ENCODE measurements around the gene NRIP1. TPM values are rescaled to one million over a fixed set of nuclear protein-coding genes. Genes with fewer than 3 reads are reported as not detected.

NRIP1 gene
- total and polyA plus RNA-seq, 9 of the 15 experiments (the other 6 are each of a cell fraction or from before 2014, with no cell fraction given): 4.3 to 42.8 (median 19.6) TPM

DNA sequence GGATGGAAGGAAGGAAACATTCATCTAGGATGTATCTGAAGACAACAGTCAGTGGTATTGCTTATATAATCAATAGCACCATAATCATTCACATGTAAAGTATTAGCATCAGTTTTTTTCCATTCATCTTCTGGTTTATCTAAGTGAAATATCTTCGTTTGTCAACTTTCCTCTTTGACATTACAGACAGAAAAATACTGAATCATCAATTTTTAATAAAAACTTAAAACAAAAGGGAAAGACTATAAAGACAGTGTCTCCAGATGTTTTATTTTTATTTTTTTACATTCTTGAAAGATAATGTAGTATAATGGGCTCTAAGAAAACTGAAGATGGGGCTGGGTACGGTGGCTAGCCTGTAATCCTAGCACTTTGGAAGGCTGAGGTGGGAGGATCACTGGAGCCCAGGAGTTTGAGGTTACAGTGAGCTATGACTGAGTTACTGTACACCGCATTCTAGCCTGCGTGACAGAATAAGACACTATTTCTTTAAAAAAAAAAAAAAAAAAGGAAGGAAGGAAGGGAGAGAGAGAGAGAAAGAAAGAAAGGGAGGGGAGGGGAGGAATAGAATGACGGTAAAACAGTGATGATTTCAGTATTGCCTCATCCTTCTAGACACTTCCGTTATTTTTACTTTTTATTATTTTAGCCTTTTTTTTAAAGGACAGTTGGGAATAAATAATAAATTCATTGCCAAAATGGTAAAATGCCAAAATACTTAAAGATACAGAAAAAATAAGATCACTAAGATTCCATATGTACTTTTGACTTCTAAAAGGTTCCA lies 89.5 kb downstream of the NRIP1 start (continued):
- TF ChIP-seq, protein P1, sequence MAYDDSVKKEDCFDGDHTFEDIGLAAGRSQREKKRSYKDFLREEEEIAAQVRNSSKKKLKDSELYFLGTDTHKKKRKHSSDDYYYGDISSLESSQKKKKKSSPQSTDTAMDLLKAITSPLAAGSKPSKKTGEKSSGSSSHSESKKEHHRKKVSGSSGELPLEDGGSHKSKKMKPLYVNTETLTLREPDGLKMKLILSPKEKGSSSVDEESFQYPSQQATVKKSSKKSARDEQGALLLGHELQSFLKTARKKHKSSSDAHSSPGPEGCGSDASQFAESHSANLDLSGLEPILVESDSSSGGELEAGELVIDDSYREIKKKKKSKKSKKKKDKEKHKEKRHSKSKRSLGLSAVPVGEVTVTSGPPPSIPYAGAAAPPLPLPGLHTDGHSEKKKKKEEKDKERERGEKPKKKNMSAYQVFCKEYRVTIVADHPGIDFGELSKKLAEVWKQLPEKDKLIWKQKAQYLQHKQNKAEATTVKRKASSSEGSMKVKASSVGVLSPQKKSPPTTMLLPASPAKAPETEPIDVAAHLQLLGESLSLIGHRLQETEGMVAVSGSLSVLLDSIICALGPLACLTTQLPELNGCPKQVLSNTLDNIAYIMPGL (CRISPR knock-in tag; IDR thresholded peaks at IDR 0.05): no peak
- TF ChIP-seq MAFK (IDR thresholded peaks at IDR 0.05; ENCODE audit: low read length) (peak; percentile 59; the same call in 1 of the 2 replicates), SMARCA4 (IDR thresholded peaks at IDR 0.05) (no peak), ZNF668 (CRISPR knock-in tag; IDR thresholded peaks at IDR 0.05) (no peak)
- TF ChIP-seq, protein P2, sequence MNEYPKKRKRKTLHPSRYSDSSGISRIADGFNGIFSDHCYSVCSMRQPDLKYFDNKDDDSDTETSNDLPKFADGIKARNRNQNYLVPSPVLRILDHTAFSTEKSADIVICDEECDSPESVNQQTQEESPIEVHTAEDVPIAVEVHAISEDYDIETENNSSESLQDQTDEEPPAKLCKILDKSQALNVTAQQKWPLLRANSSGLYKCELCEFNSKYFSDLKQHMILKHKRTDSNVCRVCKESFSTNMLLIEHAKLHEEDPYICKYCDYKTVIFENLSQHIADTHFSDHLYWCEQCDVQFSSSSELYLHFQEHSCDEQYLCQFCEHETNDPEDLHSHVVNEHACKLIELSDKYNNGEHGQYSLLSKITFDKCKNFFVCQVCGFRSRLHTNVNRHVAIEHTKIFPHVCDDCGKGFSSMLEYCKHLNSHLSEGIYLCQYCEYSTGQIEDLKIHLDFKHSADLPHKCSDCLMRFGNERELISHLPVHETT (CRISPR knock-in tag; conservative IDR thresholded peaks at IDR 0.05 in 1 of 2, IDR thresholded peaks at IDR 0.05 in 1 of 2): no peak

DNA sequence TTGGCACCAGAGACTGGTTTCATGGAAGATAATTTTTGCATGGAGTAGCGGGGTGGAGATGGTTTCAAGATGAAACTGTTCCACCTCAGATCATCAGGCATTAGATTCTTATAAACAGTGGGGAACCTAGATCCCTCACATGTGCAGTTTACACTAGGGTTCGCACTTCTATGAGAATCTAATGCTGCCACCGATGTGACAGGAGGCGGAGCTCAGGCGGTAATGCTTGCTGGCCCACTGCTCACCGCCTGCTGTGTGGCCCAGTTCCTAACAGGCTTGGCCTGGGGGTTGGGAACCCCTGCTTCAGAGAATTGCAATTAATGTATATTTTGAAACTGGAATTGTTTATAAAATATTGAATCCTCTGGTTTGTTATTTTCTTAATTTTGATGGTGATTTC lies 92.1 kb downstream of the NRIP1 start:
- ChIA-PET CTCF (ENCODE audit: low intra/inter-chr PET ratio) (no interaction called here), POLR2A (interaction anchor here (1.2 kb wide), 1 partner anchor 14 kb away, joined by 3 read pairs; no protein-coding TSS in a partner anchor)
- H3K27ac ChIP-seq (ENCODE audit: extremely low read depth, low read depth, low read length): no peak overlapping the region
- DNase-seq (ENCODE audit: extremely low read depth in 1 of 4, low spot score in 3 of 4) (no peak), ATAC-seq (no peak), FAIRE-seq (no peak)
- peaks cover 8% of the 10 kb centered on the region; the same call in 1 of the 3 replicates for H3K79me2 ChIP-seq (ENCODE audit: control insufficient read depth, insufficient read depth, low read length)
- H2AFZ ChIP-seq (ENCODE audit: low read depth, low read length): no peak overlapping the region
- no peaks in the 10 kb centered on the region for H3K9me3 ChIP-seq (replicated peaks; ENCODE audit: control insufficient read depth, insufficient read depth, low read depth, low read length)
- 98% methylated on average over 6 of the region's 6 CpGs for WGBS (ENCODE audit: insufficient coverage, low coverage, missing lambda C conversion rate)
- no peaks in the 10 kb centered on the region for H3K9me1 ChIP-seq (ENCODE audit: control insufficient read depth, insufficient read depth, low read length)
- H3K36me3 ChIP-seq (ENCODE audit: control insufficient read depth, insufficient read depth, low read length): peaks cover 16% of the 10 kb centered on the region
- no peak overlapping the region for H3K4me2 ChIP-seq (ENCODE audit: insufficient read depth, low read length)
- BruUV-seq (replicated peaks): no TSS peak
- H4K20me1 ChIP-seq (replicated peaks; ENCODE audit: control insufficient read depth, insufficient read depth, low read length): no peaks in the 10 kb centered on the region
- no peaks in the 10 kb centered on the region for H3K27me3 ChIP-seq (ENCODE audit: control insufficient read depth in 2 of 2, insufficient read depth in 2 of 2, low read length in 2 of 2)
- no peak overlapping the region for H3K4me3 ChIP-seq
- TF ChIP-seq, protein P3, sequence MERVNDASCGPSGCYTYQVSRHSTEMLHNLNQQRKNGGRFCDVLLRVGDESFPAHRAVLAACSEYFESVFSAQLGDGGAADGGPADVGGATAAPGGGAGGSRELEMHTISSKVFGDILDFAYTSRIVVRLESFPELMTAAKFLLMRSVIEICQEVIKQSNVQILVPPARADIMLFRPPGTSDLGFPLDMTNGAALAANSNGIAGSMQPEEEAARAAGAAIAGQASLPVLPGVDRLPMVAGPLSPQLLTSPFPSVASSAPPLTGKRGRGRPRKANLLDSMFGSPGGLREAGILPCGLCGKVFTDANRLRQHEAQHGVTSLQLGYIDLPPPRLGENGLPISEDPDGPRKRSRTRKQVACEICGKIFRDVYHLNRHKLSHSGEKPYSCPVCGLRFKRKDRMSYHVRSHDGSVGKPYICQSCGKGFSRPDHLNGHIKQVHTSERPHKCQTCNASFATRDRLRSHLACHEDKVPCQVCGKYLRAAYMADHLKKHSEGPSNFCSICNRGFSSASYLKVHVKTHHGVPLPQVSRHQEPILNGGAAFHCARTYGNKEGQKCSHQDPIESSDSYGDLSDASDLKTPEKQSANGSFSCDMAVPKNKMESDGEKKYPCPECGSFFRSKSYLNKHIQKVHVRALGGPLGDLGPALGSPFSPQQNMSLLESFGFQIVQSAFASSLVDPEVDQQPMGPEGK (CRISPR knock-in tag; IDR thresholded peaks at IDR 0.05; ENCODE audit: borderline replicate concordance): no peak
- TF ChIP-seq, protein P4, sequence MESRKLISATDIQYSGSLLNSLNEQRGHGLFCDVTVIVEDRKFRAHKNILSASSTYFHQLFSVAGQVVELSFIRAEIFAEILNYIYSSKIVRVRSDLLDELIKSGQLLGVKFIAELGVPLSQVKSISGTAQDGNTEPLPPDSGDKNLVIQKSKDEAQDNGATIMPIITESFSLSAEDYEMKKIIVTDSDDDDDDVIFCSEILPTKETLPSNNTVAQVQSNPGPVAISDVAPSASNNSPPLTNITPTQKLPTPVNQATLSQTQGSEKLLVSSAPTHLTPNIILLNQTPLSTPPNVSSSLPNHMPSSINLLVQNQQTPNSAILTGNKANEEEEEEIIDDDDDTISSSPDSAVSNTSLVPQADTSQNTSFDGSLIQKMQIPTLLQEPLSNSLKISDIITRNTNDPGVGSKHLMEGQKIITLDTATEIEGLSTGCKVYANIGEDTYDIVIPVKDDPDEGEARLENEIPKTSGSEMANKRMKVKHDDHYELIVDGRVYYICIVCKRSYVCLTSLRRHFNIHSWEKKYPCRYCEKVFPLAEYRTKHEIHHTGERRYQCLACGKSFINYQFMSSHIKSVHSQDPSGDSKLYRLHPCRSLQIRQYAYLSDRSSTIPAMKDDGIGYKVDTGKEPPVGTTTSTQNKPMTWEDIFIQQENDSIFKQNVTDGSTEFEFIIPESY (CRISPR knock-in tag; IDR thresholded peaks at IDR 0.05): peak; percentile 52; the same call in 1 of the 2 replicates
- no peaks in the 10 kb centered on the region for H3K4me1 ChIP-seq (replicated peaks in 1 of 2; ENCODE audit: control insufficient read depth in 2 of 2, insufficient read depth in 2 of 2, low read length in 2 of 2)
- intact Hi-C loops (cut with micrococcal nuclease): no loop called here
- in situ Hi-C loops (cut with MboI): no loop called here
- no peak overlapping the region for H3K9ac ChIP-seq (ENCODE audit: insufficient read depth in 1 of 2, low read depth in 2 of 2, low read length in 2 of 2)

Data from K562 (cell line).